ENCODE data around the gene USP10.
"Not testable (repeated sequence)": the region's sequence is repeated elsewhere in the genome, so short reads cannot be mapped to it uniquely, and the experiment has no call there.

Gene USP10

GRCh38 chr16:84728853-84729424, 29.1 kb downstream of the USP10 start:
- DNase-seq (ENCODE audit: low read depth), result no peak

- DNase-seq (ENCODE audit: low read depth), result no peak
These were observed 30.0 kb downstream of the USP10 start for GRCh38 chr16:84729716-84730320.

GRCh38 chr16:84730406-84731106, 30.8 kb downstream of the USP10 start:
- DNase-seq (ENCODE audit: low read depth), result peak; percentile 93

DNA sequence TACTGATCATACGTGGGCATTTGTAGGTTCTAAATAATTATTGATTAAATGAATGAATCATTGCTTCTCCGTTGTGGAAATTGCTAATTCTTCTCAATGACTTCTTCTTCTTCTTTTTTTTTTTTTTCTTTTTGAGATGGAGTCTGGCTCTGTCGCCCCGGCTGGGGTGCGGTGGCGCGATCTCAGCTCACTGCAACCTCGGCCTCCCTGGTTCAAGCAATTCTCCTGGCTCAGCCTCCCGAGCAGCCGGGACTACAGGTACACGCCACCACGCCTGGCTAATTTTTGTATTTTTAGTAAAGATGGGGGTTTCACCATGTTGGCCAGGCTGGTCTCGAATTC, 32.5 kb downstream of the USP10 start:
- not testable (repeated sequence) for DNase-seq (ENCODE audit: low read depth)

- no peak for DNase-seq (ENCODE audit: low read depth)
These were observed 33.0 kb downstream of the USP10 start for GRCh38 chr16:84732674-84733352.

DNA sequence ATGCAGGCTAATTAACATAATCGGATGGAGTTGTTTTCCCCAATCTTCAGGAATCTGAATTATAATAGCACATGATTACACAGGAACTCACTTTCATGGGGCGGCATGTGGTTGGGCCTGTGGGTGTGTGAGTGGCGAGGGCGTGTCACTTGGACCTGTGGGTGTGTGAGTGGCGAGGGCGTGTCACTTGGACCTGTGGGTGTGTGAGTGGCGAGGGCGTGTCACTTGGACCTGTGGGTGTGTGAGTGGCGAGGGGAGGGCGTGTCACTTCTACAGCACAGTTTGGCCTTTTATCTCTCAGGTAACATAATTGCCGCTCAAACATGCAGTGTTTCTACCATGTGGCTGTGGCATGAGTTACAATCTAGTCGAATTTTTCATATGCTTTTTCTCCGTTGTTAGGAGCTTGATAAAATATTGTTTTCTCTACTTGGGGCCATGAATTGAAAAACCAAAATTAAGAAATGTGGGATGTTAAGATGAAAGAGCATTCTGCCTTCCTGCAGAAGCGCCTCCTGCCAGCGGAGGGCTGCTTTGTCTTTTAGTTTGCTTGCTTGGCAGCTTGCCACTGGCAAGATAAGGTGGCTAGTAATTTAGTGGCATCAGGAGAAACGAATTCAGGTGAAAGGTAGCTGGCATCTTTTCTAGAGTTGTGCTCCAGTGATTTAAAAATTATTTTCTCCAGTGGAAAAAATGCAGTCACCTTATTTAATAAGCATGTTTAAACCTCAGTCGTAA, 36.2 kb downstream of the USP10 start:
- DNase-seq (ENCODE audit: low read depth), result no peak

GRCh38 chr16:84737192-84738011, 37.6 kb downstream of the USP10 start:
- no peak for DNase-seq (ENCODE audit: low read depth)

DNA sequence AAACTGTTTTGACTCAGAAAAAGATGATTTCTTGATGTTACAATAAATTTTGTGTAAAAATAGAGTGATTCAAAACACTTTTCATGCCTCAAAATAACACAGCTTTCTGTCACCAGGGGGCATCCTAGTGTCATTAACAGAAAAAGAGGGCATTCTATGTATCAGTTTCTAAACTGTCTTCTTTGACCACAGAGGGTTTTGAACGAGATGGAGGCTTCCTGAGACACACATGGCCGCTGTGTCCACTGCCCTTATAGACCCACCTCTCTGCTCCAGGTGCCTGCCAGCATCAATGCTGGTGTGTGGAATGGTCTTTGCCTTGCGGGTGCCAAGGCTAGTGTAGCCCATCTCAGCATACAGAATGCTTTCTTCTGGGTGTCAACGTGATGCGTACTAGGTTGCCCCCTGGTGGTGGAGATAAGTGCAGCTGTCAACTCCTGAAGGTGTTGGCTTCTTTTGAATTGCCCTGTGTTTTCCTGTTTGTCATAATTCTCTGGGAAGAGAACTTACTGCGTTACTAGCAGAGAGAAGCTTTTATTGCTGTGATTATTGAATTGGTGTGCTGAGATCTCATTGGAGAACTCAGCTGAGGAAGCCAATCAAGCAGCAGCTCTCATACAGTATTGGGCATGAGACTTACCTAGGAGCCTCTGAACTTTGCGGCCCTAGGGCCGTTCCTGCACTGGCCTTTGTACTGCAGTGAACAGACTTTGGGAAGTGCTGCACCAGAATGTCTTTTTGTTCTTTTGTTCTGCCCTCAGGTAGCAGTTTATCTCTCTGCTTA, 38.6 kb downstream of the USP10 start:
- DNase-seq (ENCODE audit: low read depth), result no peak

- DNase-seq (ENCODE audit: low read depth), result peak; percentile 73
These were observed 39.7 kb downstream of the USP10 start for GRCh38 chr16:84739349-84740124.

DNA sequence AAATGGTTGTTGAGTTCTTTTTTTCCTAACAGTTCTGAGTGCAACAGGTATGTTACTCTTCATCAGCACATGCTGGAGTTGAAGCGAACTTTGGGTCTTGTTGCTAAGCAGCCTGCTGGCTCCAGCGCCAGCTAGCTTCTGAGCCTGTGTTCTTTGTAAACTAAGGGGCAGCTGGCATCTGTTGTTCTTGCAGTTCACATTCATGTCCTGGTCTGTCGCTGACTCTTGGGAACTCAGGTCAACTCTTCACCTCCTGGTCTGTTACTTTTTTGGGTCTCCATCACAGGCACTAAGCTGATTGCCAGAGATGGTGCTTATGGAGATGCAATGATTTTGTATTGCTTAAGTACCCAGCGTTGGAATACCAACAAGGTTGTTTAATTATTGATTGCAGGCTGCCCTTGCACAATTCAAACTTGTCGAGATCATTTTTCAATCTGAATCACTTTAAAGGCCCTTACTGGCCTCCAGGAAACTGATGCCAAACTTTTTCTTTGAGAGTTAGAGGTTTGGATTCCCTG, 40.9 kb downstream of the USP10 start:
- DNase-seq (ENCODE audit: low read depth), result no peak

- DNase-seq (ENCODE audit: low read depth), result no peak
These were observed 41.6 kb downstream of the USP10 start for GRCh38 chr16:84741340-84741830.

- no peak for DNase-seq (ENCODE audit: low read depth)
These were observed 42.9 kb downstream of the USP10 start for GRCh38 chr16:84742641-84743092.

- no peak for DNase-seq (ENCODE audit: low read depth)
These were observed 46.4 kb downstream of the USP10 start for GRCh38 chr16:84746231-84746630.

- no peak for DNase-seq (ENCODE audit: low read depth)
These were observed 47.1 kb downstream of the USP10 start for GRCh38 chr16:84746875-84747274.

GRCh38 chr16:84748247-84748646, 48.4 kb downstream of the USP10 start:
- not testable (repeated sequence) for DNase-seq (ENCODE audit: low read depth)

GRCh38 chr16:84749072-84749471, 49.3 kb downstream of the USP10 start:
- DNase-seq (ENCODE audit: low read depth), result no peak

- no peak for DNase-seq (ENCODE audit: low read depth)
These were observed 50.0 kb downstream of the USP10 start for GRCh38 chr16:84749815-84750214.

GRCh38 chr16:84750575-84750974, 50.8 kb downstream of the USP10 start:
- no peak for DNase-seq (ENCODE audit: low read depth)

- DNase-seq (ENCODE audit: low read depth), result no peak
These were observed 51.4 kb downstream of the USP10 start for GRCh38 chr16:84751241-84751640.
